ENCODE data around the gene MYO5A. TPM values are rescaled to one million over a fixed set of nuclear protein-coding genes. Genes with fewer than 3 reads are reported as not detected.
A peak's percentile ranks its signal among the peaks of the same experiment; 100 is the strongest.

MYO5A gene
- total RNA-seq, 1 experiment from 2014 or later: 29.2 TPM

DNA sequence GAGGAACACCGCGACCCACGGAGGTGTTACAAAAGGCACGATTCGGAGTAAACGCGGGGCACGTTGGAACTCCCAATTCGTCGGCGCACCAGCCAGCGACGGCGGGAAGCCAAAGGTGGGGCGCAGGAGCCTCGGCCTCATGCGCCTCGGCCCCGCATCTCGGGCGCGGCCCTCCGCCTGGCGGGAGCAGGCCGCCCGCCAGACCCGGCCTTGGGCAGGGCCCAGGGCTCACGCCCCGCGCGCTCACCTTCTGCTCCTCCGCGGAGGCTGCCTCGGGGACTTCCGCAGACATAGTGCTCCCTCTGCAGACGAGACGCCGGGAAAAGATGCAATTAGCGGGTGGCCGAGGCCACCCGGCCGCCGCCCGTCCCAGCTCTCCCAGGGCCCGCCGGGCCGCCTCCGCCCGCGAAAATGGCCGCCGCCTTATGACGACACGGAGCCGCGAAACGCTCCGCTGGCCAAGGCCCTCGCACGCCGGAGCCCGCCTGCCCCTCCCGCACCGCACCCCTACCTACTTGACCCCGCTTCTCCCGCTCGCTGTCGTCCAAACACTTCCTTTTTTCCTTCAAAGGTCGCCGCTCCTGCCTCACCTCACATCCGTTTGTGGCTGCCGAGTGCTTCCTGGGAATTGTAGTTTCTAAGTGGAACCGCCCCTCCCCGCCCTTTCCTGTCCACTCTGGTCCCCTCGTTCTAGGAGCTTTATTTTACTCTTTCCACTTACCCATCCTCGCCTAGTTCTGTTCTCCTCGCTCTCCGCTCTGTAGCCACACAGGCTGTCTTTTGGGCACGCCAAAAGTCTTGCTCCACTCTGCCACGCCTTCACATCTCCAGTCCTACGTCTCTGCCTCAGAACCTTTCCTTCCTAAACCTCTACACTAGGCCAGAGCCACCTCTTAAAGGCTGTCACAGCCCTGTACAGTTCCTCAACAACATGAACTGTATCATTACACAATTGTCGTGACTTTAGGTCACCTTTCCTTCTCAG, 40.2 kb upstream of the MYO5A start, which contains the start of gene ARPP19 (continued):
- TF ChIP-seq IRF2 (CRISPR knock-in tag; IDR thresholded peaks at IDR 0.05; ENCODE audit: borderline replicate concordance, low read depth): no peak
- TF ChIP-seq, protein P1, sequence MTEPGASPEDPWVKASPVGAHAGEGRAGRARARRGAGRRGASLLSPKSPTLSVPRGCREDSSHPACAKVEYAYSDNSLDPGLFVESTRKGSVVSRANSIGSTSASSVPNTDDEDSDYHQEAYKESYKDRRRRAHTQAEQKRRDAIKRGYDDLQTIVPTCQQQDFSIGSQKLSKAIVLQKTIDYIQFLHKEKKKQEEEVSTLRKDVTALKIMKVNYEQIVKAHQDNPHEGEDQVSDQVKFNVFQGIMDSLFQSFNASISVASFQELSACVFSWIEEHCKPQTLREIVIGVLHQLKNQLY (CRISPR knock-in tag; IDR thresholded peaks at IDR 0.05): no peak
- TF ChIP-seq, protein P2, sequence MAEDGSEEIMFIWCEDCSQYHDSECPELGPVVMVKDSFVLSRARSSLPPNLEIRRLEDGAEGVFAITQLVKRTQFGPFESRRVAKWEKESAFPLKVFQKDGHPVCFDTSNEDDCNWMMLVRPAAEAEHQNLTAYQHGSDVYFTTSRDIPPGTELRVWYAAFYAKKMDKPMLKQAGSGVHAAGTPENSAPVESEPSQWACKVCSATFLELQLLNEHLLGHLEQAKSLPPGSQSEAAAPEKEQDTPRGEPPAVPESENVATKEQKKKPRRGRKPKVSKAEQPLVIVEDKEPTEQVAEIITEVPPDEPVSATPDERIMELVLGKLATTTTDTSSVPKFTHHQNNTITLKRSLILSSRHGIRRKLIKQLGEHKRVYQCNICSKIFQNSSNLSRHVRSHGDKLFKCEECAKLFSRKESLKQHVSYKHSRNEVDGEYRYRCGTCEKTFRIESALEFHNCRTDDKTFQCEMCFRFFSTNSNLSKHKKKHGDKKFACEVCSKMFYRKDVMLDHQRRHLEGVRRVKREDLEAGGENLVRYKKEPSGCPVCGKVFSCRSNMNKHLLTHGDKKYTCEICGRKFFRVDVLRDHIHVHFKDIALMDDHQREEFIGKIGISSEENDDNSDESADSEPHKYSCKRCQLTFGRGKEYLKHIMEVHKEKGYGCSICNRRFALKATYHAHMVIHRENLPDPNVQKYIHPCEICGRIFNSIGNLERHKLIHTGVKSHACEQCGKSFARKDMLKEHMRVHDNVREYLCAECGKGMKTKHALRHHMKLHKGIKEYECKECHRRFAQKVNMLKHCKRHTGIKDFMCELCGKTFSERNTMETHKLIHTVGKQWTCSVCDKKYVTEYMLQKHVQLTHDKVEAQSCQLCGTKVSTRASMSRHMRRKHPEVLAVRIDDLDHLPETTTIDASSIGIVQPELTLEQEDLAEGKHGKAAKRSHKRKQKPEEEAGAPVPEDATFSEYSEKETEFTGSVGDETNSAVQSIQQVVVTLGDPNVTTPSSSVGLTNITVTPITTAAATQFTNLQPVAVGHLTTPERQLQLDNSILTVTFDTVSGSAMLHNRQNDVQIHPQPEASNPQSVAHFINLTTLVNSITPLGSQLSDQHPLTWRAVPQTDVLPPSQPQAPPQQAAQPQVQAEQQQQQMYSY (CRISPR knock-in tag; IDR thresholded peaks at IDR 0.05): no peak
- TF ChIP-seq, protein P3, sequence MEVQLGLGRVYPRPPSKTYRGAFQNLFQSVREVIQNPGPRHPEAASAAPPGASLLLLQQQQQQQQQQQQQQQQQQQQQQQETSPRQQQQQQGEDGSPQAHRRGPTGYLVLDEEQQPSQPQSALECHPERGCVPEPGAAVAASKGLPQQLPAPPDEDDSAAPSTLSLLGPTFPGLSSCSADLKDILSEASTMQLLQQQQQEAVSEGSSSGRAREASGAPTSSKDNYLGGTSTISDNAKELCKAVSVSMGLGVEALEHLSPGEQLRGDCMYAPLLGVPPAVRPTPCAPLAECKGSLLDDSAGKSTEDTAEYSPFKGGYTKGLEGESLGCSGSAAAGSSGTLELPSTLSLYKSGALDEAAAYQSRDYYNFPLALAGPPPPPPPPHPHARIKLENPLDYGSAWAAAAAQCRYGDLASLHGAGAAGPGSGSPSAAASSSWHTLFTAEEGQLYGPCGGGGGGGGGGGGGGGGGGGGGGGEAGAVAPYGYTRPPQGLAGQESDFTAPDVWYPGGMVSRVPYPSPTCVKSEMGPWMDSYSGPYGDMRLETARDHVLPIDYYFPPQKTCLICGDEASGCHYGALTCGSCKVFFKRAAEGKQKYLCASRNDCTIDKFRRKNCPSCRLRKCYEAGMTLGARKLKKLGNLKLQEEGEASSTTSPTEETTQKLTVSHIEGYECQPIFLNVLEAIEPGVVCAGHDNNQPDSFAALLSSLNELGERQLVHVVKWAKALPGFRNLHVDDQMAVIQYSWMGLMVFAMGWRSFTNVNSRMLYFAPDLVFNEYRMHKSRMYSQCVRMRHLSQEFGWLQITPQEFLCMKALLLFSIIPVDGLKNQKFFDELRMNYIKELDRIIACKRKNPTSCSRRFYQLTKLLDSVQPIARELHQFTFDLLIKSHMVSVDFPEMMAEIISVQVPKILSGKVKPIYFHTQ (CRISPR knock-in tag; IDR thresholded peaks at IDR 0.05): no peak
- TF ChIP-seq ZNF416 (CRISPR knock-in tag; IDR thresholded peaks at IDR 0.05): no peak
- peak; percentile 93 for TF ChIP-seq ZBTB21 (CRISPR knock-in tag; IDR thresholded peaks at IDR 0.05; ENCODE audit: borderline replicate concordance)
- TF ChIP-seq ZNF671 (CRISPR knock-in tag; IDR thresholded peaks at IDR 0.05): no peak
- no peak; the same call in 1 of the 2 replicates for TF ChIP-seq NFYB (CRISPR knock-in tag; conservative IDR thresholded peaks at IDR 0.05; ENCODE audit: low read depth)
- TF ChIP-seq CREM (CRISPR knock-in tag; IDR thresholded peaks at IDR 0.05): peak; percentile 88; the same call in 1 of the 2 replicates
- TF ChIP-seq, protein P4, sequence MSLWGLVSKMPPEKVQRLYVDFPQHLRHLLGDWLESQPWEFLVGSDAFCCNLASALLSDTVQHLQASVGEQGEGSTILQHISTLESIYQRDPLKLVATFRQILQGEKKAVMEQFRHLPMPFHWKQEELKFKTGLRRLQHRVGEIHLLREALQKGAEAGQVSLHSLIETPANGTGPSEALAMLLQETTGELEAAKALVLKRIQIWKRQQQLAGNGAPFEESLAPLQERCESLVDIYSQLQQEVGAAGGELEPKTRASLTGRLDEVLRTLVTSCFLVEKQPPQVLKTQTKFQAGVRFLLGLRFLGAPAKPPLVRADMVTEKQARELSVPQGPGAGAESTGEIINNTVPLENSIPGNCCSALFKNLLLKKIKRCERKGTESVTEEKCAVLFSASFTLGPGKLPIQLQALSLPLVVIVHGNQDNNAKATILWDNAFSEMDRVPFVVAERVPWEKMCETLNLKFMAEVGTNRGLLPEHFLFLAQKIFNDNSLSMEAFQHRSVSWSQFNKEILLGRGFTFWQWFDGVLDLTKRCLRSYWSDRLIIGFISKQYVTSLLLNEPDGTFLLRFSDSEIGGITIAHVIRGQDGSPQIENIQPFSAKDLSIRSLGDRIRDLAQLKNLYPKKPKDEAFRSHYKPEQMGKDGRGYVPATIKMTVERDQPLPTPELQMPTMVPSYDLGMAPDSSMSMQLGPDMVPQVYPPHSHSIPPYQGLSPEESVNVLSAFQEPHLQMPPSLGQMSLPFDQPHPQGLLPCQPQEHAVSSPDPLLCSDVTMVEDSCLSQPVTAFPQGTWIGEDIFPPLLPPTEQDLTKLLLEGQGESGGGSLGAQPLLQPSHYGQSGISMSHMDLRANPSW (CRISPR knock-in tag; conservative IDR thresholded peaks at IDR 0.05; ENCODE audit: low read depth): no peak
- 0 out of 2 replicates have a peak, but pooled peaks have one; percentile 66 for TF ChIP-seq CBFB (CRISPR knock-in tag; IDR thresholded peaks at IDR 0.05; ENCODE audit: low read depth)
- no peak for TF ChIP-seq JUN (CRISPR knock-in tag; IDR thresholded peaks at IDR 0.05)
- TF ChIP-seq MXD4 (CRISPR knock-in tag; IDR thresholded peaks at IDR 0.05; ENCODE audit: borderline replicate concordance): no peak
- TF ChIP-seq ZNF263 (CRISPR knock-in tag; IDR thresholded peaks at IDR 0.05; ENCODE audit: low read depth): no peak
- peak; percentile 81 for TF ChIP-seq GABPB1 (CRISPR knock-in tag; IDR thresholded peaks at IDR 0.05)
- TF ChIP-seq OVOL2 (CRISPR knock-in tag; IDR thresholded peaks at IDR 0.05; ENCODE audit: borderline replicate concordance): no peak
- TF ChIP-seq FOXJ3 (CRISPR knock-in tag; IDR thresholded peaks at IDR 0.05; ENCODE audit: borderline replicate concordance): no peak
- no peak for TF ChIP-seq GTF2I (CRISPR knock-in tag; conservative IDR thresholded peaks at IDR 0.05)
- no peak for TF ChIP-seq KAT7 (CRISPR knock-in tag; IDR thresholded peaks at IDR 0.05; ENCODE audit: borderline replicate concordance)
- peak; percentile 93 for TF ChIP-seq NR2C2 (CRISPR knock-in tag; IDR thresholded peaks at IDR 0.05)
- TF ChIP-seq, protein P5, sequence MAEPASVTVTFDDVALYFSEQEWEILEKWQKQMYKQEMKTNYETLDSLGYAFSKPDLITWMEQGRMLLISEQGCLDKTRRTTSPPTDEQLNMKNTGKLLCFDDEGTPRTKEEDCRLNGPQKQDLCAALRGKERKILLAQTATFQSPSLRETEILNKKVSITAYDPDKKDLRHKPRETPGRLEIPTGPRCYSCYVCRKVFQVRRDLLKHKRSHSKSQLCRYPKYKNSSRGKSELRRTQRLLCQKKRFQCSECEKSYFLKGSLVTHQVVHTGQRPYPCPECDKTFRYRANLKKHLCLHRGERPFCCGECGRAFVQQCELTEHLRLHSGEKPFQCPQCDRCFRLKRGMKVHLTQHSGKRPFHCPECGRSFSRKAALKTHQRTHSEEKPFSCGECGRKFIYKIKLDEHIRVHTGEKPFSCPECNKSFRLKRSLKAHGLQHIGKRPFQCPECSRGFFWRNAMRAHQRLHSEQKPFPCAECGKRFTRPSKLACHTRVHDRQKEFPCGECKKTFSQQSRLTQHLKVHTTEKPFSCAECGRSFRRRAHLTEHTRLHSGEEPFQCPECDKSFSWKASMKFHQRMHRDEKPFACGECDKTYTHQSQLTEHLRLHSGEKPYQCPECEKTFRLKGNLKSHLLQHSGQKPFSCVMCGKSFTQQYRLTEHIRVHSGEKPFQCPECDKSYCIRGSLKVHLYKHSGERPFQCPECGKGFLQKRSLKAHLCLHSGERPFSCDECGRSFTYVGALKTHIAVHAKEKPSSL (CRISPR knock-in tag; conservative IDR thresholded peaks at IDR 0.05): no peak
- 0 out of 2 replicates have a peak, but pooled peaks have one; percentile 31 for TF ChIP-seq FOXP1 (CRISPR knock-in tag; IDR thresholded peaks at IDR 0.05; ENCODE audit: borderline replicate concordance)
- no peak for TF ChIP-seq SMAD4 (CRISPR knock-in tag; IDR thresholded peaks at IDR 0.05)
- peak; percentile 71; the same call in 1 of the 2 replicates for TF ChIP-seq ZNF138 (CRISPR knock-in tag; conservative IDR thresholded peaks at IDR 0.05)
- TF ChIP-seq HMGA2 (CRISPR knock-in tag; IDR thresholded peaks at IDR 0.05): no peak
